Ectodermal cell (in vitro differentiated cells): ENCODE data around the gene NSUN2.
"Not testable (repeated sequence)": the region's sequence is repeated elsewhere in the genome, so short reads cannot be mapped to it uniquely, and the experiment has no call there.

Source experiments
- H3K27ac ChIP-seq: 2 replicates; pipeline ENCODE4 v1.7.0; 2013; ENCODE audit warnings: mild to moderate bottlenecking, low read depth, low read length; ENCODE audit not compliant: insufficient read depth, poor library complexity, severe bottlenecking
- H3K27me3 ChIP-seq: 2 replicates; pipeline ENCODE4 v1.7.0; 2013; ENCODE audit warnings: mild to moderate bottlenecking, low read length; ENCODE audit not compliant: insufficient read depth, control insufficient read depth, poor library complexity, severe bottlenecking
- H3K36me3 ChIP-seq: one replicate; pipeline ENCODE4 v1.7.0; 2013; ENCODE audit warnings: low read length; ENCODE audit not compliant: control insufficient read depth, insufficient read depth
- H3K4me1 ChIP-seq: one replicate; pipeline ENCODE4 v1.7.0; 2013; ENCODE audit warnings: low read length; ENCODE audit not compliant: control insufficient read depth, insufficient read depth
- H3K4me3 ChIP-seq: 2 replicates; pipeline ENCODE4 v1.7.0; 2013; ENCODE audit warnings: low read depth, low read length, control low read depth; ENCODE audit not compliant: insufficient read depth
- H3K9me3 ChIP-seq: 2 replicates; pipeline ENCODE4 v1.7.0; 2013; ENCODE audit warnings: mild to moderate bottlenecking, low read length, moderate library complexity; ENCODE audit not compliant: control insufficient read depth
- WGBS, 2 experiments: methylation state at CpG; one replicate each; pipeline ENCODE4 v1.1.7; 2013; ENCODE audit warnings: missing lambda C conversion rate in 2 of 2; 5-methylcytosine and 5-hydroxymethylcytosine counted together

NSUN2 gene

GRCh38 chr5:6673031-6673430 lies 40.2 kb upstream of the NSUN2 start:
- Histone ChIP-seq H3K4me3 (no peak overlapping the region), H3K9me3 (no peaks in the 10 kb centered on the region), H3K36me3 (no peaks in the 10 kb centered on the region), H3K27ac (no peak overlapping the region), H3K27me3 (no peaks in the 10 kb centered on the region), H3K4me1 (no peaks in the 10 kb centered on the region)
- WGBS, 2 experiments, result 93 to 95% methylated on average over 4 to 5 of the region's 5 CpGs

- 82 to 85% methylated on average over 9 of the region's 9 CpGs for WGBS, 2 experiments
- not testable (repeated sequence) for H3K4me1 ChIP-seq, H3K4me3 ChIP-seq, H3K9me3 ChIP-seq, H3K27me3 ChIP-seq, H3K27ac ChIP-seq, H3K36me3 ChIP-seq
These were observed 35.9 kb upstream of the NSUN2 start for GRCh38 chr5:6668717-6669116.

GRCh38 chr5:6667648-6668047 lies 34.8 kb upstream of the NSUN2 start:
- Histone ChIP-seq H3K4me3 (no peak overlapping the region), H3K27ac (no peak overlapping the region), H3K36me3 (no peaks in the 10 kb centered on the region), H3K4me1 (no peaks in the 10 kb centered on the region), H3K9me3 (no peaks in the 10 kb centered on the region), H3K27me3 (no peaks in the 10 kb centered on the region)
- WGBS, 2 experiments, result 94% methylated on average over 5 of the region's 5 CpGs

GRCh38 chr5:6666762-6667161 lies 33.9 kb upstream of the NSUN2 start:
- WGBS, 2 experiments, result 95 to 97% methylated on average over 15 of the region's 15 CpGs
- H3K27me3 ChIP-seq, result no peaks in the 10 kb centered on the region
- H3K36me3 ChIP-seq, result no peaks in the 10 kb centered on the region
- H3K4me1 ChIP-seq, result no peaks in the 10 kb centered on the region
- no peak overlapping the region for H3K4me3 ChIP-seq
- no peaks in the 10 kb centered on the region for H3K9me3 ChIP-seq
- no peak overlapping the region for H3K27ac ChIP-seq

GRCh38 chr5:6660688-6661087 lies 27.8 kb upstream of the NSUN2 start:
- Histone ChIP-seq H3K4me3 (no peak overlapping the region), H3K36me3 (peaks cover 14% of the 10 kb centered on the region), H3K4me1 (no peaks in the 10 kb centered on the region), H3K27ac (no peak overlapping the region), H3K27me3 (no peaks in the 10 kb centered on the region), H3K9me3 (no peaks in the 10 kb centered on the region)
- 94 to 98% methylated on average over 3 of the region's 3 CpGs for WGBS, 2 experiments

- H3K36me3 ChIP-seq, result peaks cover 14% of the 10 kb centered on the region
- H3K27me3 ChIP-seq, result no peaks in the 10 kb centered on the region
- H3K27ac ChIP-seq, result no peak overlapping the region
- H3K9me3 ChIP-seq, result no peaks in the 10 kb centered on the region
- H3K4me3 ChIP-seq, result no peak overlapping the region
- 95% methylated on average over 12 to 13 of the region's 13 CpGs for WGBS, 2 experiments
- H3K4me1 ChIP-seq, result no peaks in the 10 kb centered on the region
These were observed 27.3 kb upstream of the NSUN2 start for GRCh38 chr5:6659941-6660684.

- no peaks in the 10 kb centered on the region for H3K9me3 ChIP-seq
- no peak overlapping the region for H3K4me3 ChIP-seq
- H3K27me3 ChIP-seq, result no peaks in the 10 kb centered on the region
- H3K36me3 ChIP-seq, result peaks cover 14% of the 10 kb centered on the region
- H3K27ac ChIP-seq, result no peak overlapping the region
- H3K4me1 ChIP-seq, result no peaks in the 10 kb centered on the region
- 95 to 97% methylated on average over 5 of the region's 5 CpGs for WGBS, 2 experiments
These were observed 23.8 kb upstream of the NSUN2 start for GRCh38 chr5:6656680-6657079.

- Histone ChIP-seq H3K36me3 (peaks cover 14% of the 10 kb centered on the region), H3K4me1 (no peaks in the 10 kb centered on the region), H3K27ac (no peak overlapping the region), H3K9me3 (no peaks in the 10 kb centered on the region), H3K27me3 (no peaks in the 10 kb centered on the region), H3K4me3 (no peak overlapping the region)
- whole genome bisulfite sequencing, 2 experiments, result 95 to 96% methylated on average over 8 of the region's 8 CpGs
These were observed 22.6 kb upstream of the NSUN2 start for GRCh38 chr5:6655432-6655831.

GRCh38 chr5:6652025-6652424 lies 19.2 kb upstream of the NSUN2 start:
- Histone ChIP-seq H3K4me1 (no peaks in the 10 kb centered on the region), H3K4me3 (no peak overlapping the region), H3K9me3 (no peaks in the 10 kb centered on the region), H3K36me3 (peaks cover 7% of the 10 kb centered on the region), H3K27me3 (no peaks in the 10 kb centered on the region), H3K27ac (no peak overlapping the region)
- WGBS, 2 experiments, result 94 to 95% methylated on average over 6 of the region's 6 CpGs

- H3K27ac ChIP-seq, result no peak overlapping the region
- H3K4me3 ChIP-seq, result no peak overlapping the region
- H3K27me3 ChIP-seq, result no peaks in the 10 kb centered on the region
- H3K4me1 ChIP-seq, result no peaks in the 10 kb centered on the region
- 96 to 98% methylated on average over 8 of the region's 9 CpGs for WGBS, 2 experiments
- H3K9me3 ChIP-seq, result no peaks in the 10 kb centered on the region
- no peaks in the 10 kb centered on the region for H3K36me3 ChIP-seq
These were observed 16.8 kb upstream of the NSUN2 start for GRCh38 chr5:6649681-6650080.

GRCh38 chr5:6649186-6649585 lies 16.3 kb upstream of the NSUN2 start:
- Histone ChIP-seq H3K27ac (no peak overlapping the region), H3K36me3 (no peaks in the 10 kb centered on the region), H3K4me1 (no peaks in the 10 kb centered on the region), H3K9me3 (no peaks in the 10 kb centered on the region), H3K4me3 (no peak overlapping the region), H3K27me3 (no peaks in the 10 kb centered on the region)
- 56 to 64% methylated on average over 10 of the region's 10 CpGs for WGBS, 2 experiments
